Omental fat pad (tissue), 4 donors: ENCODE measurements around the gene CSNK1D. TPM values are rescaled to one million over a fixed set of nuclear protein-coding genes. Genes with fewer than 3 reads are reported as not detected.

ENCODE experiments used
- ATAC-seq: fragments of 150-250 bp; one replicate; pipeline ENCODE4 v1.9.1; 2016; ENCODE audit warnings: mild to moderate bottlenecking, moderate library complexity; ENCODE audit not compliant: low FRiP score
- DNase-seq: peaks from one replicate; pipeline ENCODE4 v3.0.0-alpha.2; 2019; ENCODE audit warnings: low spot score
- CTCF ChIP-seq, 3 donors: fragments of 450-650 bp; IDR thresholded peaks; one replicate each; pipeline ENCODE4 v1.5.1; 2016 to 2017; ENCODE audit warnings: antibody characterized with exemption in 3 of 3, mild to moderate bottlenecking in 3 of 3, moderate library complexity in 2 of 3
- total RNA-seq, 4 donors: library from RNA; depleted of rRNA; stranded (reverse); fragments of >200 nt; gene quantifications; one replicate each; pipeline ENCODE4 v1.1.0, GENCODE V29; 2016

Gene CSNK1D
- total RNA-seq, 4 donors from 2014 or later = 54.7 to 117 (median 98.4) TPM

- ATAC-seq (no peak), DNase-seq (no peak)
- no peak for TF ChIP-seq CTCF (IDR thresholded peaks at IDR 0.05)
Observed at GRCh38 chr17:82226809-82227628, 46.5 kb downstream of the CSNK1D start.

- DNase-seq = no peak
- no peak for TF ChIP-seq CTCF (IDR thresholded peaks at IDR 0.05)
Observed at GRCh38 chr17:82226146-82226808, 47.2 kb downstream of the CSNK1D start.

GRCh38 chr17:82225368-82226029 lies 48.0 kb downstream of the CSNK1D start:
- DNase-seq (no peak), ATAC-seq (no peak)
- no peak for TF ChIP-seq CTCF (IDR thresholded peaks at IDR 0.05)

More at GRCh38 chr17:82226146-82226808, 47.2 kb downstream of the CSNK1D start:
- no peak for ATAC-seq

- no peak for ATAC-seq
- no peak for DNase-seq
- TF ChIP-seq CTCF (IDR thresholded peaks at IDR 0.05) = no peak
Observed at GRCh38 chr17:82224666-82225065, 48.8 kb downstream of the CSNK1D start.

GRCh38 chr17:82223517-82223916 lies 50.0 kb downstream of the CSNK1D start:
- no peak for TF ChIP-seq CTCF (IDR thresholded peaks at IDR 0.05)
- DNase-seq (no peak), ATAC-seq (no peak)

- ATAC-seq = no peak
- TF ChIP-seq CTCF (IDR thresholded peaks at IDR 0.05) = no peak
Observed at GRCh38 chr17:82222816-82223215, 50.7 kb downstream of the CSNK1D start.

More at GRCh38 chr17:82222816-82223215, 50.7 kb downstream of the CSNK1D start:
- DNase-seq = no peak
